Heart right ventricle (tissue), 16 donors: ENCODE data around the gene TMEM147. TPM values are rescaled to one million over a fixed set of nuclear protein-coding genes. Genes with fewer than 3 reads are reported as not detected.
"Not testable (repeated sequence)": the region's sequence is repeated elsewhere in the genome, so short reads cannot be mapped to it uniquely, and the experiment has no call there.

Experiments used
- ATAC-seq, 8 donors: fragments of 200-7000 bp; cut with Tn5 transposase; one replicate each; pipeline ENCODE4 v1.9.1; 2020; ENCODE audit warnings: mild to moderate bottlenecking in 8 of 8, moderate library complexity in 8 of 8, moderate number of reproducible peaks in 1 of 8
- DNase-seq, 2 donors: peaks; one replicate each; pipeline ENCODE4 v3.0.0-alpha.2; 2020
- H3K27ac ChIP-seq, 10 donors: fragments of 200-600 bp; sonication (generic) in 2 of 10; one replicate each; pipeline versions ENCODE4 v1.5.0 to v1.8.0; 2020 to 2022; ENCODE audit warnings: mild to moderate bottlenecking in 3 of 10
- H3K27me3 ChIP-seq, 7 donors: fragments of 200-600 bp; one replicate each; pipeline ENCODE4 v1.8.0; 2021 to 2022; ENCODE audit warnings: mild to moderate bottlenecking in 2 of 7
- H3K36me3 ChIP-seq, 9 donors: fragments of 200-600 bp; sonication (generic) in 1 of 9; one replicate each; pipeline versions ENCODE4 v1.5.0 to v1.8.0; 2020 to 2022; ENCODE audit warnings: mild to moderate bottlenecking in 2 of 9
- H3K4me1 ChIP-seq, 9 donors: fragments of 200-600 bp; sonication (generic) in 1 of 9; one replicate each; pipeline versions ENCODE4 v1.5.0 to v1.8.0; 2020 to 2022; ENCODE audit warnings: mild to moderate bottlenecking in 4 of 9
- H3K4me3 ChIP-seq, 10 donors: fragments of 200-600 bp; sonication (generic) in 2 of 10; one replicate each; pipeline versions ENCODE4 v1.5.0 to v1.8.0; 2020 to 2022; ENCODE audit warnings: mild to moderate bottlenecking in 7 of 10, moderate library complexity in 2 of 10
- H3K9me3 ChIP-seq, 11 donors: fragments of 200-600 bp in 10 of 11; sonication (generic) in 2 of 11; one replicate each; pipeline versions ENCODE4 v1.5.0 to v1.8.0; 2013 to 2022; ENCODE audit warnings: mild to moderate bottlenecking in 2 of 11, control low read depth in 1 of 11, moderate library complexity in 1 of 11
- WGBS, 2 donors: extraction: QIAGEN DNeasy Blood & Tissue Kit; methylation state at CpG; one replicate each; pipeline ENCODE4 v1.1.7; 2013; ENCODE audit warnings: inconsistent platforms in 1 of 2; 5-methylcytosine and 5-hydroxymethylcytosine counted together
- intact Hi-C, 10 donors: fragments of 100-400 bp; cut with DNase I; formaldehyde crosslinking; loops; one replicate each; pipeline versions ENCODE4 v1.11.1 to v1.14.2; 2022
- polyA plus RNA-seq, 2 donors: library from polyadenylated mRNA; stranded (reverse); fragments of 200-250 nt; gene quantifications; one replicate each; pipeline ENCODE4 v1.2.3, GENCODE V29; 2013
- total RNA-seq, 10 donors: library from RNA; stranded (reverse); fragmentation: NEBNext Ultra II Directional in 3 of 10; extraction: Animal tissue kit (Norgen Biotek cat#: 25700) in 3 of 10; gene quantifications; one replicate each; pipeline versions ENCODE4 v1.2.1 to v1.2.4, GENCODE V29; 2021 to 2023
- TF ChIP-seq, protein P1 (sequence below), 9 donors: fragments of 200-600 bp; sonication (generic) in 2 of 9; IDR thresholded peaks; one replicate each; pipeline versions ENCODE4 v1.5.0 to v1.8.0; 2021 to 2022; ENCODE audit warnings: antibody characterized with exemption in 9 of 9, mild to moderate bottlenecking in 5 of 9, moderate library complexity in 1 of 9
- donor health status: Arrhythmogenic right ventricular cardiomyopathy.
- donor health status: ischemic (EF 13 %, LVEDD 7.1; RV severe dilation, severe dysfunction).
- donor health status: healthy with polysubstance abuse.
- donor health status: DM: no; HTN: yes; CAD: no.
- donor health status: DM: no; HTN: no; CAD: no.
- donor health status: ischemic (EF 25% LVEDD 6.9; RV normal size, moderate dysfunction).
- donor health status: ischemic (EF 25% LVEDD 5.7; RV mildly dilated, moderate dysfunction).
- donor health status: healthy.
- donor health status: DM: yes; HTN: yes; CAD: no.
- donor health status: Ischemic cardiomyopathy.
- donor health status: ischemic (EF 35%, LVEDD 5.7; RV mildly dilated, moderate dysfunction).
- donor health status: nonischemic (EF 11% LVEDD 7.7; RV severe dilation, severe dysfunction).
- donor health status: DM: yes; HTN: yes; CAD: no.
- donor health status: PGD.
- donor health status: ischemic (EF 29% LVEDD 5.4; RV normal size, mild dysfunction).
- donor health status: nonischemic (EF 23%, LVEDD 6.1; RV moderate dilation, normal function).

TMEM147 gene
- total and polyA plus RNA-seq, 12 donors, result 62.8 to 229 (median 80.4) TPM

DNA sequence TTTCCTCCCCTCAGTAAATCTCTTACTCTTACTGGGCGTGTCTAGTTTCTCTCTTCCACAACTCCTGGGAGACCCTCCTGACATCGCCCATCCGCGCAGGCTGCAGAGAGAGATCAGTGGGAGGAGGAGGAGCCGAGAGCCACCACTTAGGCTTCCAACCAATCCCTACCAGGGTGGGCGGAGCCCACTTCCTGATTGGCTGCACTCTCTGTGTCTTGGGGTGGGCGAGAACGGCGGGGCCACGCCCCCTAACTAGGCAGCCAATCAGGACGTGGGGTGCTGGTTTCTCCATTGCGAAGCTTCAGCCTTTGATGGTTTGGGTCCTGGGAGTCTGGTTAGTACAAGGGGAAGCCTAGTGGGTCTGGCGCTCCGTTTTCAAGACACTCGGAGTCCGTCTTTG lies 40.4 kb downstream of the TMEM147 start, which contains the start of gene PMIS2:
Gene PMIS2, plus strand, starts transcription at position 326 of the 400 bp plus-strand sequence. CDS start 87 bp downstream, outside the sequence.
- Histone ChIP-seq H3K4me3 (no peak within 1 kb of the TSS), H3K9me3 (no peaks in the 10 kb centered on the region), H3K27me3 (peaks cover 0 to 39% (median 25%) of the 10 kb centered on the region in 7 donors), H3K4me1 (no peaks in the 10 kb centered on the region), H3K27ac (no peak within 1 kb of the TSS), H3K36me3 (no peaks in the 10 kb centered on the region)
- WGBS, 2 donors, result 43 to 50% methylated on average over 16 of the region's 16 CpGs
- intact Hi-C loops, result loop anchor here in 1 of 10 donors (5.0 kb wide), 1 partner anchor 79 kb away; no protein-coding TSS in a partner anchor
- no peak for DNase-seq
- ATAC-seq, result no peak
- TF ChIP-seq, protein P1, sequence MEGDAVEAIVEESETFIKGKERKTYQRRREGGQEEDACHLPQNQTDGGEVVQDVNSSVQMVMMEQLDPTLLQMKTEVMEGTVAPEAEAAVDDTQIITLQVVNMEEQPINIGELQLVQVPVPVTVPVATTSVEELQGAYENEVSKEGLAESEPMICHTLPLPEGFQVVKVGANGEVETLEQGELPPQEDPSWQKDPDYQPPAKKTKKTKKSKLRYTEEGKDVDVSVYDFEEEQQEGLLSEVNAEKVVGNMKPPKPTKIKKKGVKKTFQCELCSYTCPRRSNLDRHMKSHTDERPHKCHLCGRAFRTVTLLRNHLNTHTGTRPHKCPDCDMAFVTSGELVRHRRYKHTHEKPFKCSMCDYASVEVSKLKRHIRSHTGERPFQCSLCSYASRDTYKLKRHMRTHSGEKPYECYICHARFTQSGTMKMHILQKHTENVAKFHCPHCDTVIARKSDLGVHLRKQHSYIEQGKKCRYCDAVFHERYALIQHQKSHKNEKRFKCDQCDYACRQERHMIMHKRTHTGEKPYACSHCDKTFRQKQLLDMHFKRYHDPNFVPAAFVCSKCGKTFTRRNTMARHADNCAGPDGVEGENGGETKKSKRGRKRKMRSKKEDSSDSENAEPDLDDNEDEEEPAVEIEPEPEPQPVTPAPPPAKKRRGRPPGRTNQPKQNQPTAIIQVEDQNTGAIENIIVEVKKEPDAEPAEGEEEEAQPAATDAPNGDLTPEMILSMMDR (IDR thresholded peaks at IDR 0.05), result no peak

DNA sequence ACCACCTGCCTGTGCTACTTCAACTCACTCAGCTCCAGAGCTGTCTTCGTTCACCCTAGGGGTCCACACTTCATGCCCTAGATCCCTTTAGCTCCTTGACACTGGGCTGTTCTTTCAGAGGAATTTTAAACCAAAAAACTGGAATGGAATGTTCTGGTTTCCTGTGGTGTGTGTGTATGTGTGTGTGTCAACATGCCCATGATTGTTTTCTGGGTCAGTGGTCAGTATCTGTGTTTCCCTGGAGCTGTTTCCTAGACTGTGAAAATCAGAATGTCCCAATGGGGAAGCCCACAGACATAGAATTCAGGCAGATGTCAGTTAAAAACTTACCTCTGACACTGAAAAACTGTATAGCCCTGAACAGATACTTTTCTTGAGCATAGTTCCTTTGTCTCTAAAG lies 41.9 kb downstream of the TMEM147 start:
- intact Hi-C loops, result loop anchor here in 1 of 10 donors (5.0 kb wide), 1 partner anchor 80 kb away; no protein-coding TSS in a partner anchor
- peaks cover 0 to 38% (median 25%) of the 10 kb centered on the region in 7 donors for H3K27me3 ChIP-seq
- ATAC-seq (no peak), DNase-seq (no peak)
- TF ChIP-seq, protein P1 (IDR thresholded peaks at IDR 0.05), result no peak
- H3K27ac ChIP-seq, result no peak overlapping the region
- 38 to 49% methylated on average over 1 of the region's 1 CpG for WGBS, 2 donors
- no peaks in the 10 kb centered on the region for H3K9me3 ChIP-seq
- H3K4me3 ChIP-seq, result no peak overlapping the region
- no peaks in the 10 kb centered on the region for H3K4me1 ChIP-seq
- H3K36me3 ChIP-seq, result no peaks in the 10 kb centered on the region

DNA sequence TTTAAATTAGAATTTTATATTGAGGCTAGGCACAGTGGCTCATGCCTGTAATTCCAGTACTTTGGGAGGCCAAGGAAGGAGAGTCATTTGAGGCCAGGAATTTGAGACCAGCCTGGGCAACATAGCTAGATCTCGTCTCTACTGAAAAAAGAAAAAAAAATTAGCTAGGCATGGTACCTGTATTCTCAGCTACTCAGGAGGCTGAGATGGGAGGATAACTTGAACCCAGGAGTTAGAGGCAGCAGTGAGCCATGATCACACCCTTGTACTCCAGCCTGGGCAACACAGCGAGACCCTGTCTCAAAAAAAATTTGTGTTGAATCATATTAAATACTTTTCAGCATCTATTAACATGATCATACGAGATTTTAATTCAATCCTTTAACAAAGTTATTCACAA lies 45.4 kb downstream of the TMEM147 start:
- no peak overlapping the region for H3K27ac ChIP-seq
- no peak for ATAC-seq

DNA sequence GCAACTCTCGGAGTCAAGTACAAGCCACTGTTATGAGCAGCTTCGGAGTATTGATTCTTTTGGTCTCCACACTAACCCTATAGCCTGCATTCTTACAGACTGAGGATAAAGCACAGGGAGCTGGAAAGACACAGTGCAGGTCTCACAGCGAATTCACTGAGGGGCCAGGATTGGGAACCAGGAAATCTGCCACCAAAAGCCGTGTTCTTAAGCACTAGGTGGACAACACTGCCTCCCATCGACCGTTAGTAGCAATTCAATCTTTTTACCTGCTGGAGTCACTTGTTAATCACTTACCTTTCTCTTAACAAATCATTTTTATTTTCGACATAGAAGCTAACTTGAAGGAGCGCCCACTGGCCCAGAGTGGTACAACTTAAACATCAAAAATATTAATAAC lies 46.8 kb downstream of the TMEM147 start:
- intact Hi-C loops, result no loop called here
- Histone ChIP-seq H3K4me1 (no peaks in the 10 kb centered on the region), H3K9me3 (no peaks in the 10 kb centered on the region), H3K4me3 (no peak overlapping the region), H3K36me3 (no peaks in the 10 kb centered on the region), H3K27me3 (peaks cover 0 to 29% (median 14%) of the 10 kb centered on the region in 7 donors), H3K27ac (no peak overlapping the region)
- WGBS, 2 donors, result 24 to 28% methylated on average over 8 of the region's 8 CpGs
- ATAC-seq (peak in 1 of 8 donors; percentile 31), DNase-seq (no peak)
- TF ChIP-seq, protein P1 (IDR thresholded peaks at IDR 0.05), result peak in 7 of 9 donors; percentile 30 to 56 (median 43)

More for the DNA sequence above, 45.4 kb downstream of the TMEM147 start:
- peaks cover 0 to 33% (median 17%) of the 10 kb centered on the region in 7 donors for H3K27me3 ChIP-seq
- no peak overlapping the region for H3K4me3 ChIP-seq
- DNase-seq, result no peak
- no peaks in the 10 kb centered on the region for H3K9me3 ChIP-seq
- intact Hi-C loops, result no loop called here
- whole genome bisulfite sequencing, 2 donors, result 82 to 86% methylated on average over 3 of the region's 3 CpGs
- H3K36me3 ChIP-seq, result no peaks in the 10 kb centered on the region
- no peaks in the 10 kb centered on the region for H3K4me1 ChIP-seq
- TF ChIP-seq, protein P1 (IDR thresholded peaks at IDR 0.05), result no peak

DNA sequence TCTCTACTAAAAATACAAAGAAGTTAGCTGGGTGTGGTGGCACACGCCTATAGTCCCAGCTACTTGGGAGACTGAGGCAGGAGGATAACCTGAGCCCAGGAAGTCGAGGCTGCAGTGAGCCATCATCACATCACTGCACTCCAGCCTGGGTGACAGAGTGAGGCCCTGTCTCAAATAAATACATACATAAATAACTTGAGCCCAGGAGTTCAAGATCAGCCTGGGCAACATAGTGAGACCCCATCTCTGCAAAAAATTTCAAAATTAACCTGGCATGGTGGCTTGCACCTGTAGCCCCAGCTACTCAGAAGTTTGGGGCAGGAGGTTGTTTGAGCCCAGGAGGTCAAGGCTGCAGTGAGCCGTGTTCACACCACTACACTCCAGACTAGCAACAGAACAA lies 49.6 kb downstream of the TMEM147 start:
- H3K4me3 ChIP-seq, H3K36me3 ChIP-seq, H3K4me1 ChIP-seq, H3K9me3 ChIP-seq, DNase-seq, ATAC-seq, H3K27ac ChIP-seq, intact Hi-C loops: not testable (repeated sequence)
- 78 to 81% methylated on average over 3 of the region's 3 CpGs for WGBS, 2 donors
- peaks cover 0 to 32% (median 14%) of the 10 kb centered on the region in 7 donors for H3K27me3 ChIP-seq
